Ammon's horn (tissue), 1 donor: ENCODE measurements around the gene CHN2.
"Not testable (repeated sequence)": the region's sequence is repeated elsewhere in the genome, so short reads cannot be mapped to it uniquely, and the experiment has no call there.

ENCODE experiments used
- DNase-seq: peaks from one replicate; pipeline ENCODE4 v3.0.0-alpha.2; 2016; ENCODE audit warnings: low spot score

CHN2 gene

DNA sequence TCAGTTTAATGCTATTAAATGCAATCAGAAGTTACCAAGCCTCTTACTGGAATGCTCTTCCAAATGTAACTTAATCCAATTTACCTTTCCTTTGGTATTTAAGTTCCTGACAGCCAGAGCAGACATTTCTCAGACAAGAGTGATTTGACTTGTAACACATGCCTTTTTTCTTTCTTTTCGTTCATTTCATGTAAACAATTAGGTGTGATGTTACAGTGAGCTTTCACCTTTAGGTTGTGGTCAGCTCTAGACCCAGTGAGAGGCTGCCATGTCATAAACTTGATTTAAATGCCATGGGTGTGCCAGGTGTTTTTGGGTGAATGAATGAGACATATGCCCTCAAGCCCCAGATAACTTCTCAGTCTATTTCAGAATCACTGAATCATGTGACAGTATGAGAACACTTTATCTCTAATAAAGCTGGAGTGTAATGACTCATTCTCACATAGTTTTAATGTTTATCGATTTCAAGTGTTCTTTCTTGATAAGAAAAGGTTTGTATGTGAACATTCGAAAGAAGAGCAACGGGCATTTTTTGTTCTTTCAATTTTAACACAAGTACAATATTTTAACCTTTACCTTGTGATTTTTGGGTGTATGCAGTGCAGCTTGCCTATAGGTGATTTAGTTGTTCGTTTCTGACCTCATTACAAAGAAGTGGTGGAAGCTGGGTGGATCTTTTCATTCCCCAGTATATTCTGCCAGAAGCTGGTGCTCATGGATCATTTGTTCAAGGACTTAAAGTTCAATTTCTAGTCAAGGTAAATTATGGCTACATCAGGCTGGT is 61.5 kb downstream of the CHN2 start:
- no peak for DNase-seq

DNA sequence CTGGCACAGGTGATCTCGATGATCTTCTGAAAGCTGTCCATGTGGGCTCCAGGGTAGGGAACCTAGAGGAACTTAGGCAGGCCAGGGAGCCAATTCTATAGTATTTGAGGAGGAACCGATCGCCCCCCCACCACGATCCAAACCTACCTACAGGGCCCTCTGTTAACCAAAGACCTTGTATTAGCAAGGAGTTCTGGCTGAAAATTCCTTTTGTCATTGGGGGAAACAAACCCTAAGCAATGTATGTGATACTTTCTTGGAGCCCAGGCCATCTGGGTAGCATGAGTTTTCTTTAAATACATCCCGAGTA is 62.1 kb downstream of the CHN2 start:
- DNase-seq, result no peak

DNA sequence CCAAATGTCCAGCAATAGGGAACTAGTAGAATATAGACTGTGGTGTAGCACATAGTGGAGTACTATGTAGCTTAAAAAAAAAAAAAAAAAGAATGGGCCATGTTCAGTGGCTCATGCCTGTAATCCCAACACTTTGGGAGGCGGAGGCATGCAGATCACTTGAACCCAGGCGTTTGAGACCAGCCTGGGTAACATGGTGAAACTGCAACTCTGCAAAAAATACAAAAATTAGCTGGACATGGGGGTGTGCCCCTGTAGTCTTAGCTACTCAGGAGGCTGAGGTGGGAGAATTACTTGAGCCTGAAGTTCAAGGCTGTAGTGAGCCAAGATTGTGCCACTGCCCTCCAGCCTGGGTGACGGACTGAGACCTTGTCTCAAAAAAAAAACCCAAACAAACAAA is 64.4 kb downstream of the CHN2 start:
- no peak for DNase-seq

DNA sequence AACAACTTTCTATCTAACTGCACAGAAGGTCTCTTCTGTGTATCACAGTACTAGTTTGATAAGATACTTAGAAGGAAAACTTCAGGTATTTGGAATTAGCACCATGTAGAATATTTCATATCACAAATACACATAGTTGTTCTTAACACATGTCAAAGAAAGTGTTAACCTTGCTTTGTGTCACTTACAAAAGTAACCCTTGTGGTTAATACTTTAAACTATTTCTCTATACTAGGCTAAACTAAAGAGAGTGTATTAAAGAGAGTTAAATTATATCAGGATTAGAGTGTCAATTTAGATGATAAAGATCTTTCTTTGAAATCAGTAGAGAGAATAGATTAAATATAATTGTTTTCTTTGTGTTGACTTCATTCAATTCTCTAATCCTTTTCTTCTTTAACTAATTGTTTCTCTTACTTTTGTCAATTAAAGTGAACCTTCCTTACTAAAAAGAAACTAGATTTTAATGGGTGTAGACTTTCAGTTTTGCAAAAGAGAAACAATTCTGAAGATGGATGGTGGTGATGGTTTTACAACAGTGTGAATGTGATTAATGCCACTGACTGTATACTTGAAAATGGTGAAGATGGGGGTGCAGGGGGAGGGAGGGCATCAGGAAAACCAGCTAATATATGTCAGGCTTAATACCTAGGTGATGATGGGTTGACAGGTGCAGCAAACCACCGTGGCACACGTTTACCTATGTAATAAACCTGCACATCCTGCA is 67.8 kb downstream of the CHN2 start:
- DNase-seq, result no peak

DNA sequence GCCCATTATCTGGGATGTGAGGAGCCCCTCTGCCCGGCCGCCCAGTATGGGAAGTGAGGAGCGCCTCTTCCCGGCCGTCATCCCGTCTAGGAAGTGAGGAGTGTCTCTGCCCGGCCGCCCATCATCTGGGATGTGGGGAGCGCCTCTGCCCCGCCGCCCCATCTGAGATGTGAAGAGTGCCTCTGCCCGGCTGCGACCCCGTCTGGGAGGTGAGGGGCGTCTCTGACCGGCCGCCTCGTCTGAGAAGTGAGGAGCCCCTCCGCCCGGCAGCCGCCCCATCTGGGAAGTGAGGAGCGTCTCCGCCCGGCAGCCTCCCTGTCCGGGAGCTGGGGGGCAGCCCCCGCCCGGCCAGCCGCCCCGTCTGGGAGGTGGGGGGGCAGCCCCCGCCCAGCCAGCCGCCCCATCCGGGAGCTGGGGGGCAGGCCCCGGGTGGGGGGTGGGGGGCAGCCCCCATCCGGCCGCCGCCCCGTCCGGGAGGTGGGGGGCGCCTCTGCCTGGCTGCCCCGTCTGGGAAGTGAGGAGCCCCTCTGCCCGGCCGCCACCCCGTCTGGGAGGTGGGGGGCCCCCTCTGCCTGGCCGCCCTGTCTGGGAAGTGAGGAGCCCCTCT is 69.1 kb downstream of the CHN2 start:
- DNase-seq, result not testable (repeated sequence)

DNA sequence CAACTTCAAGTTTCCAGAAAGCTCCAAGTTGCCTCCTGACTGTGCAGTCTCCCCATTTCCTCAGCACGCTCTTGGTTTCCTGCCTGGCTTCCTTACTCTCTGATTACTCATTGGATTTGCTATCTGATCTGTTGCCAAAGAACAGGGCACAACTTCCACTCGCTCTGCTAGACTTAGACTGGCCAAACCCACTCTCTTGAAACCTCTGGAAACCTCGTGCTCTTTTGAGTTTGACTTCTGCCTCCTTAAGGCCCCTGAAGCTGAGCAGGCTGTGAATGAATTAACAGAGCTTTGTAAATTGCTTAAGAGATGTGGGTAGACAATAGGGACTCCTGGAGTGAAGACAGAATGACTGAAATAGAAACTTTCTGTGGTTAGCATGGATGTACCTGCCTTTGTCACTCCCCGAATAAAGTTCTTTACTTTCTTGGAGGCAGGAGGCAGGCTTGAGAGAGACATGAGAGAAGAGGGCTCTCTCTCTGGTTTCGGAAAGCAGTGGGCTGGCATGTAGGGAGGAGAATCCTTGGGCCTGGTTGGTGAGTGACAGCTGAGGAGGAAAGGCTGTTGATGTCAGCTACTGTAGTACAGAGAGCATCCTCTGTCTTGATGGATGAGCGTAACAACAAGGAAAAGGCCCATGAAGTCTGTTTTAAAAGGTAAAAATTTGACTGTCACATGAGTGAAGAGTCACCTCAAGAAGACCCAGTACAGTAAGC is 70.8 kb downstream of the CHN2 start:
- no peak for DNase-seq

DNA sequence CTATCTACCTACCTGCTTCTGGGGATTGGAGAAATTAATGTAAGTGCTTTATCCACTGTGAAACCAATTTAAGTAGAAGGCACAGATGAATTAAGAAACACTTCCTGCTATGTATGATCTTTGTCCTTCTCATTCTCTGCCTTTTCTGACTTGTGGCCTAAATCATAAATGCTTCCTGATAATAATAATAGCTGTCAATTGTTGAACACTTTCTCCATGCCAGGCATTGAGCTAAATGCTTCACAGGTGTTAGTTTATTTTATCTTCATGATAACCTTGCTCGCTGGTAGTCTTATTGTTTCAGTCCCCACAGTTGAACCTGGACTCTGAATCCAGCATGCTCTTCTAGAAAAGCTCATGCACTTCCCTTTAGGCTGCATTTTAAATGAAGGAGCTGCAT is 75.4 kb downstream of the CHN2 start:
- DNase-seq, result no peak

DNA sequence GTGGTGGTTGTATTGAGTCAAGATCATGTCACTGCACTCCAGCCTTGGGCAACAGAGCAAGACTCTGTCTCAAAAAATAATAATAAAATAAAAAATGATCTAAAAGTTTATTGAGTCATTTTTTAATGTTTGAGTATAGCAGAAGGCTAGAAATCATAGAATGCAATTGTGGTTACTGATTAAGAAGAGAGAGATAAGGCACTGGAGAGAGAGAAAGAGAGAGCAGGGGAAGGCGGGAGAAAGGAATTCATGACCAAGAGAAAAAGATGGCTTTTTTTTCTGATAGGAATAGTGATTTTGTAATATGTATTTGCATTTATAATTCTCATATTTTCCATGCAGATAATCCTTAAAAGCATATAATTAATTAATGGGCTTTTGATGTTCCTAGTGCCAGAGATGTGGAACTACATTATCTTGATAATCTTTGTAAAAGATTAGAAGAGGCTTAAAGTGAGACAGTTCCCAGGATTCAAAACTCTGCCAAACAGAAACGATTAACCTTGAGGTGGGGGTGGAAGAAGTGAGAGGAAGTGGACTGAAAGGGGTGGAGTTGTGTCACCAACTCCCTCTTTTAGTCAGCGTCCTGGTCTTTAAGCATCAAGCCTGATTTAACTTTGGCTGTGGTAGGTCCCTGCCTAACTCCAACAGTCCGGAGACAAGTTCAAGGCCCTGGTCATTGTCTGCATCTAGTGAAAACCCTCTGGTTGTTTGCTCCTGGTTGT is 76.2 kb downstream of the CHN2 start:
- no peak for DNase-seq

DNA sequence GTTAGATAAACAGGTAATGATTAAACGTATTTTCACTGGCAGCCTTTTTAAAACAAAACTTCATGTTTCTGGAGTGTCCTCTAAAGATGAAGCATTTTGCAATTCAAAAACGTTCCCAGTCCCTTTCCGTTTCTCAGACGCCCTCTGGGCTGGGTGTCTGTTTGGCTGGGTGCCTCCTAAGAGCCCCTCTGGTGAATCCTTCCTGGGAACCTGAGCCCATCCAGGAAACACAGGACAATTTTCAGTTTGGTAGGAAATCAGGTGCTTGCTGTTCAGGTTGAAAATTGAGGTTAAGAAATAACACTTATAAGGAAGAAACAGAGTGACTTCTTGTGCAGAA is 76.7 kb downstream of the CHN2 start:
- DNase-seq, result no peak

DNA sequence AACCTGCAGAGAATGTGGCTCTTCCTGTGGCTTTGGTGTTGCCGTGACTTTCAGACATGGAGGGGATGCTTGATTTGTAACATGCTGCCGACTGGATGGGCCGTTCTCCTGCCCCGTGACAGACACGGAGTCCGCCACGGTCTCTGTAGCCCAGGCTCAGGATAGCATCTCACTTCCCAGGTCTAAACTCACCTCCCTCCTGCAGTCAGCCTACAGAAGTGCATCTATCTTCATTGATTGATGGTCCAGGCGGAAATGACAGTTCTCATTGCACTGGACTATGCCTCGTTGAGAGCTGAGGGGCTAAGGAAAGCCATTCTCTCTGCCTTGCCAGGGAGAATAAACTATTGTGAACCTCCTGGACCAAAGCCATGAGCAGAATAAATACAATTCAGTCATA is 77.5 kb downstream of the CHN2 start:
- DNase-seq, result no peak

DNA sequence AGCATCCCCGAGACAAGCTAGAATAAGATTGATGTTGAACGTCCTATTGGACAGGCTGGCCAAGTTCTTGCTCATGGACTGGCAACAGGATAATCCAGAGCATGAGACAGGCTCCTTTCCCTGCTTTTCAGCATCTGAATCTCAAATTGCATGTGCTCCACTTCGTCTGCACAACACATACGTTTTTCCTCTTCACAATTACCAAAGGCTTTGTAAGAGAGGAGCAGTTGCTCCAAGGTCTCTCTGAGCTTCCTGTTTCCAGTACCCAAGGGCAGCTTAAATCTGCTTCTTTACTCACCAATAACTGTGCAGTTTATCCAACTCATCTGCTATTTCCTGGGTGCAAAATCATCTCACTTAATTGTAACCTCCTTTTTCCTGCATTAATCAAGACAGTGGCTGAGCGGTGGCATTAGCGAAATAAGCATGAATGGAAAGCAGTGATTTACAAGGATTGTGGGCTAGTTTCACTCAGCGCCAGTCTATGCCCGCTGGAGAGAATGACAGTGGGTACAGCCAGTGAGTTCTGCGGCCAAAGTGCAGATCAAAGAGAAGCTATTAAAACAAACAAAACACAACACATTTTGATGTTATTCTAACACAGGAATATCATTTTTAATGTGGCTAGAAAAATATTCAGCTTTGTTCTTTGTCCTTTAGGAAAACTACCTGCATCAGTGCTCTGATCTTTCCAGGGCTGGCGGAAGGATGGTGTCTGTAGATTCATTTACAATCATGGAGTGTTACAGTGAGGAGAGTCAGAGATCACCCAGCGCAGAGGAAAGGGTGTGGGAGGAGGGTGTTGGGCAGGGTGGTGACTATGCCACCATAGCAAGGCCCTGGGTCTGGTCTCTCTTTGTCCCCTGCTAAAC is 79.8 kb downstream of the CHN2 start:
- DNase-seq, result peak; percentile 79

DNA sequence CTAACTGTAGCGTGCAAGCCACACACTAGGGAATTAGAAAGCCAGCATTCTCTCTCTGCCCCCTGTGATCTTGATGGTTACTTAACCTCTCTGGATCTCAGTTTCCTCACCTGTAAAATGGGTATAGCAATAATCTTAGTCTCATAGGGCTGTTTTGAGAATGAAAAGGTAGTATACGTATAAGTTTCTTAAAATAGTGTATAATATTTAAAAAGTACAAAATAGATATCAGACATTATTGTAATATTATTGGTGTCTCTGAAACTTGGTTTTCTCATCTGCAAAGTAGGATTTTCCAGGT is 80.4 kb downstream of the CHN2 start:
- no peak for DNase-seq

DNA sequence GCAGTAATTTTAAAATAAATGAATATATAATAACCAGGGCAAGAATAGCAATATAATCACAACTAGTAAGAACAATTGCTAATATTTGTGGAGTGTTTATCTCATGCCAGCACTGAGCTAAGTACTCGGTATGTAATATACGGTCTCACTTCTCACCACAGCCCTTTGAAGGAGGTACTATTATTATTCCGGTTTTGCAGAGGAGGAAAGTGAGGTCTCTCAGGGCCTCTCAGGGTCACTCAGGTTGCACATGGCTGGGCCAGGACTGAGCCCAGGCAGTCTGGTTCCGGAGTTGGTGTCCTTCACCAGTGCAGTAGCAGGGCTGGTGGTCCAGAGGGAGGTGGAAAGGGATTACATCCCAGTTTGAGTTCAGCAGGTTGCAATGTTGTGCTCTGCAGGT is 80.9 kb downstream of the CHN2 start:
- DNase-seq, result no peak

DNA sequence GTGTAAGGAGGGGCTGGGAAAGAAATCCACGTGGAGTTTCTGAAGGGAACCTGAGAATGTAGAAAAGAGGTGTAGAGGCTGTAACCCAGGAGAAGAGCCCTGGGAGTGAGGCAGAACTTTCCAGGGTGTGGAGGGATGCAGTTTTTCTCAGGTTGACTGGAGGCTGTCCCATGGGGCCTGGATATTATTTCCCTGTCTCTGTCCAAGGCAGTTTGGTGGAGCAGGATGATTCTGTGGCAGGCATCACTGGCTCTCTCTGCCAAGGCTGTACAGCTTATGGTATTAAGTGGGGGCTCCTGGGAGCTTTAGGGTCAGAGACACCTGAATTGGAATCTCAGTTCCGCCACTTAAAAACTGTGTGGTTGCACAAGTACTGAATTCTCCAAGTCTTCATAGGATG is 81.6 kb downstream of the CHN2 start:
- DNase-seq, result no peak

DNA sequence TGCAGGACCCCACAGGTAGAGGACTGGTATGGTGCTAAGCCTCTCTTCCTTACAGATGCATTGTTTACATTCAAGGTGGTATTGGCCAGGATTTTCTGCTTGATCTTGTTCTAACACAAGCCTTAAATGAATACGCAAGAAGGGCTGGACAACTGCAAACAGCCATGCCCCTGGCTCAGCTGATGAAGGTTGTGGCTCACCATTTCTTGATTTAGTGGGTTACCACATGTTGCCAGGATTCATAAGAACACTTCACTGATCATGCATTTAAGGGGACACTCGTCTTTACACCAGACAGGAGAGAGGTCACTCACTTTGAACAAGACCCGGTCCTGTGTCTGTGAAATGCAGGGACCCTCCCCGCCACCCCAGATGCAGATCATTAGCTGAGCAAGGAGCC is 82.2 kb downstream of the CHN2 start:
- DNase-seq, result no peak

DNA sequence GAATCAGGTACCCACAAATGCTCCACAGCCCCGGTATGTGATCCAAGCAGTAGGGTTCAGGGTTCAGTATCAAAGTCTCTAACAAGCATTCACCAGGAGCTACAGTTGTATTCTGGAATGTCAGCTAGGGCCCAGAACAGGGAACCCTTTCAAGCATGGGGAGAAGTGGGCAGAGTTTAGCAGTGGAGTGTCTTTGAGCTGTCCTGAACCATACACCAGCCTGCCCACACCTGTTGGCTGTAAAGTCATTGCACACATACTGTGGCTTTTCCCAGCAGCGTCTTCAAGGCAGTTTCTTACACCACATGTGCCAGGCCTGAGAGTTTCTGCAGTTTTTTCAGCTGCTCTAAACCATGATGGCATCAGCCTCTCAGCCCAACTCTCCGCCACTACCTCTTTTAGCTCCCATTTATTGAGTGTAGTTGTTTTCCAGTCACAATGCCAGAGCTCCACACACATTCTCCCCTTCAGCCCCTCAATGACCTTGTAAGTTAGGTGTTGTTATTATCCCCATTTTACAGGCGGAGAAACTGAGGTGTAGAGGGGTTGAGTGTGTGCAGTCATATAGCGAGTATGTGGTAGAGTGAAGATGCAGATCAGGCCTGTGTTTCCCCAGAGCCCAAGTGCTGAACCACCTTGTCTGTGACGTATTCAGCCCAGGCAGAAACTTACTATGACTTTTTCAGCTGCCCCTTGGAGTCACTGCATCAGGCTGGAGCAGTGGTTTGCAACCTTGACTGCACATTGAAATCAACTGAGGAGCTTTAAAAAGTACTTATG is 83.1 kb downstream of the CHN2 start:
- no peak for DNase-seq

DNA sequence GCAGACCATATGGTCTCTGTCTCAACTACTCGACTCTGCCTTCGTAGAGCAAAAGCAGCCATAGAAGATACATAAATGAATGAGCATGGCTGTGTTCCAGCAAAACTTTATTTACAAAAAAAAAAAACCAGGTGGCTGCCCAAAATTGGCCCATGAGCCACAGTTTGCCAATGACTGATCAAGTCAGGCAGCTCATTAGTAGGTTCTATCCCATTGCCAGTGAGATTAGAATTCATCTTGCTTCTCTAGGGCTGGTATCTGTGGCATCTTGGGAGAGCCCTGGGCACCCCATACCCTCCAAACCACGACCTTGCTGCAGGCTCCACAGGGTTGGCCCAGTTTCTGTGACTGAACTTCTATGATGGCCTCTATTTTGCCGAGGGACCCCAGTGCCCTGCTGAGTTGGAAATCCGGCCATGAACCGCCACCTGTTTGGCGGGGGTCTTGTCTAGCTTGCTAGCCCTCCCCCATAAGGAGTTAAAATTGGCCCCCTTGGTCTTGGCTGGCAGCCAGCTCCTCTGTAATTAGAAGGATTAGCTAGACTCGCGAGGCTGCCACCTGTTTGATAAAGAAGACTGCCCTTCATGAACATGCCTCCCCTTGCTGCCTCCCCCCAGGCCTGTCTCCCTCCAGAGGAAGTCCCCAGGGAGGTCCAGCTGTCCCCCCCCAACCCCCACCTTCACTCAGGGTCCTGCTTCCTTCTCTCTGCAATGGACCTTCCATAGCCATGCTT is 83.9 kb downstream of the CHN2 start:
- no peak for DNase-seq

DNA sequence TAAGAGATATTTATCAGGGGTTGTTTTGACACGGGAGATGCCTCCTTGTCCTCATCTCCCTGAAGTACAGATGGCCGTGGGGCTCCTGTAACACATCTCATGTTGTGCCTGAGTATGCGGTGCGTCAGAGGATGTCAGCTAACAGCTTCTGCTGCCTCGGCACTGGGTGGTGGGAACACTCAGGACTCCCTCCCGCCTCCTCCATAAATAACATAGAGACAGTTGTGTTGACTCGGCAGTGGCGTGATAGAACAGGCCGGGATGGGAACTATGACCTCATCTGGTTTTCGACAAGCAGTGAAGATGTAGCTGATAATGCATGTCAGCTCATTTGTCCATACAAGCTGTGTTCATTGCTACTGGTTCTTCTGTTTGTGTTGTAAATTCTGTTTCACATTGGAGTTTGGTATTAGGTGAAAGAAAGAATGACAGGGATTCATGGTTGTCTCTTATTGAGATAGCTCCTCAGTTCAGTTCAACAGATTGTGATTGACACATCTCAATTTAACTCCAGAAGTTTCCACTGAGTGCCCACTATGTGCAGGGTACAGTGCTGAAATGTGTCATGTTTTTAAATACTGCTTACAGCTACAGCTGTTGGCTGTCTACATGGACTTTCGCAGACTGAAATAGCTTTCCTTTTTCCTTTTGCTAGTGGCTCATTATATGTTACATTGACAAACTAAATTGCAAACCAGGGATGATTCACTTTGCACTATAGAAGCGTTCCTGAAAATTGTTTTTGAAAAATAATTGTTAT is 87.4 kb downstream of the CHN2 start:
- peak; percentile 84 for DNase-seq

DNA sequence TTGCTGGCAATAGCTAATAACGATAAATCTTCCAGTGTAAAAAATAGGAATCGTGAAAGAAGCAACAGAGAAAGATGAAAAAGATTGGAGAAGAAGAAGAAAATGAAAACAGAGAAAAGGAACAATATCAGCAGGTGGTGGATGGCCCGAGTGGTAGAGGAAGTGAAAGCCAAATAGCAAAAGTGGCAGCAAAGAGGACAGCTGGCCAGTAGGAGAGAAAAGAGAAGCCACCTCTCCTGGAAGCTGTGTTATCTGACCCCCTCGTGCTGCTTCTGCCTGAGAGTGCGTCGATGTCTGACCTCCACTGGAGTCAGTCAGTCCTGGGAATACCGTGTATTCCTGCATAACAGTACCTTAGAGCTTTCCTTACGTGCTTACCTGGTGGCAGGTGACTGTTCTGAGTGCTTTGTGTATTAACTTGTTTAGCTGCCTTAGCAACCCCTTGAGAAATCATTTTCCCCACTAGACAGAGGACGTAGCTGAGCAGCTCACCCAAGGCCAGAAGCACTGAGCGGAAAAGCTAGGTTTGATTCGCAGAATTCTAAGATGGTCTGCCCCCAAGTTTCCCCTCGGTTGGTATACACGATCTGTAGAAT is 88.3 kb downstream of the CHN2 start:
- peak; percentile 55 for DNase-seq
